HepG2 (cell line): ENCODE results near the gene KLHDC8B. TPM values are rescaled to one million over a fixed set of nuclear protein-coding genes. Genes with fewer than 3 reads are reported as not detected.

Source experiments
- ATAC-seq: fragments of 200-7000 bp; cut with Tn5 transposase; 3 replicates; pipeline ENCODE4 v1.9.1; 2020; ENCODE audit warnings: mild to moderate bottlenecking, moderate library complexity
- BruUV-seq: library from RNA; stranded (reverse); fragments of 400-500 nt; replicated peaks from 2 replicates; lab custom pipeline; 2021; lab: Mats Ljungman, UMichigan
- CTCF ChIA-PET: fragments of 300-600 bp; formaldehyde crosslinking; extraction: SDS; loops from one replicate; lab custom pipeline; 2021; ENCODE audit warnings: low total read pairs, inconsistent platforms, low intra/inter-chr PET ratio; lab: Yijun Ruan, JAX
- POLR2A ChIA-PET: fragments of 350-600 bp; sonication (Branson Sonifier 250); formaldehyde crosslinking; loops from one replicate; lab custom pipeline; 2020; ENCODE audit warnings: antibody characterized with exemption, inconsistent platforms; lab: Yijun Ruan, JAX
- DNase-seq: peaks from one replicate; pipeline ENCODE4 v3.0.0-alpha.2; 2015; ENCODE audit warnings: low spot score
- FAIRE-seq: peaks from 3 replicates; lab custom pipeline; 2011; peaks lifted over from hg19 to GRCh38; lab: Jason Lieb, UNC
- H2AFZ ChIP-seq: one replicate; pipeline ENCODE4 v1.6.1; 2011; ENCODE audit warnings: low read length, inconsistent platforms
- H3K27ac ChIP-seq: fragments of 300-600 bp; 3 replicates; pipeline ENCODE4 v1.8.0; 2011; ENCODE audit warnings: mixed run types, mild to moderate bottlenecking, mixed read lengths, low read length, inconsistent platforms; ENCODE audit not compliant: insufficient read depth; ENCODE audit errors: extremely low read length
- H3K27me3 ChIP-seq, 2 experiments: fragments of 200-600 bp in 1 of 2; 2 replicates in 1 of 2; 3 replicates in 1 of 2; pipeline versions ENCODE4 v1.6.0 to v1.8.0; 2011; ENCODE audit warnings: low read length in 2 of 2, mild to moderate bottlenecking in 2 of 2, moderate library complexity in 2 of 2, inconsistent platforms in 1 of 2; ENCODE audit not compliant: insufficient read depth in 2 of 2, control insufficient read depth in 1 of 2
- H3K36me3 ChIP-seq, 2 experiments: fragments of 200-600 bp in 1 of 2; replicated peaks in 1 of 2; 2 replicates in 1 of 2; 3 replicates in 1 of 2; pipeline versions ENCODE4 v1.5.1 to v1.8.0; 2011; ENCODE audit warnings: low read length in 2 of 2, inconsistent platforms in 1 of 2; ENCODE audit not compliant: insufficient read depth in 2 of 2, control insufficient read depth in 1 of 2
- H3K4me1 ChIP-seq: 2 replicates; pipeline ENCODE4 v1.5.1; 2012; ENCODE audit warnings: low read length, inconsistent platforms; ENCODE audit not compliant: insufficient read depth
- H3K4me2 ChIP-seq: 2 replicates; pipeline ENCODE4 v1.6.0; 2011; ENCODE audit warnings: low read depth, low read length, inconsistent platforms
- H3K4me3 ChIP-seq, 3 experiments: fragments of 200-600 bp in 1 of 3; sonication (generic), shearing (Covaris generic) in 1 of 3; replicated peaks in 1 of 3; 2 replicates each; pipeline ENCODE4 v1.5.1; 2011 to 2016; ENCODE audit warnings: low read length in 3 of 3, inconsistent platforms in 2 of 3, low read depth in 2 of 3, mild to moderate bottlenecking in 2 of 3, control low read depth in 1 of 3, mixed read lengths in 1 of 3; ENCODE audit not compliant: insufficient read depth in 1 of 3
- H3K79me2 ChIP-seq: one replicate; pipeline ENCODE4 v1.6.1; 2011; ENCODE audit warnings: low read length, inconsistent platforms; ENCODE audit not compliant: insufficient read depth
- H3K9ac ChIP-seq: 2 replicates; pipeline ENCODE4 v1.6.0; 2011; ENCODE audit warnings: mild to moderate bottlenecking, low read depth, low read length, inconsistent platforms; ENCODE audit not compliant: insufficient read depth
- H3K9me3 ChIP-seq: 2 replicates; pipeline ENCODE4 v1.5.1; 2012; ENCODE audit warnings: mild to moderate bottlenecking, low read length
- H4K20me1 ChIP-seq: 2 replicates; pipeline ENCODE4 v1.6.0; 2011; ENCODE audit warnings: inconsistent platforms, mild to moderate bottlenecking, low read length, moderate library complexity; ENCODE audit not compliant: insufficient read depth
- HMGA1 ChIP-seq: sonication (generic); formaldehyde crosslinking; conservative IDR thresholded peaks from 2 replicates; pipeline ENCODE4 v1.4.0; 2020; ENCODE audit warnings: missing genetic modification reagents
- IKZF1 ChIP-seq: fragments of 450-650 bp; IDR thresholded peaks from 2 replicates; pipeline ENCODE4 v1.7.1; 2016
- MAFG ChIP-seq: sonication (generic); formaldehyde crosslinking; IDR thresholded peaks from 2 replicates; pipeline ENCODE4 v1.5.1; 2020; ENCODE audit warnings: mild to moderate bottlenecking, missing genetic modification reagents
- NAIF1 ChIP-seq: sonication (generic); formaldehyde crosslinking; IDR thresholded peaks from 2 replicates; pipeline ENCODE4 v1.5.0; 2020; ENCODE audit warnings: mild to moderate bottlenecking, missing genetic modification reagents, borderline replicate concordance
- NFYC ChIP-seq: IDR thresholded peaks from 2 replicates; pipeline ENCODE4 v1.6.1; 2016; ENCODE audit warnings: missing genetic modification reagents, missing compliant biosample characterization
- PAF1 ChIP-seq: IDR thresholded peaks from 2 replicates; pipeline ENCODE4 v1.6.1; 2016; ENCODE audit warnings: missing genetic modification reagents, missing compliant biosample characterization
- SMAD1 ChIP-seq: sonication (generic); formaldehyde crosslinking; IDR thresholded peaks from 2 replicates; pipeline ENCODE4 v1.4.0; 2020; ENCODE audit warnings: missing genetic modification reagents, low read depth, mild to moderate bottlenecking, borderline replicate concordance
- SMARCE1 ChIP-seq: fragments of 450-650 bp; IDR thresholded peaks from 2 replicates; pipeline ENCODE4 v1.6.1; 2017; ENCODE audit warnings: borderline replicate concordance
- SMC3 ChIP-seq: IDR thresholded peaks from 2 replicates; pipeline ENCODE4 v1.6.1; 2011; ENCODE audit warnings: low read length, improper control_type of control experiment
- THRA ChIP-seq: sonication (generic); formaldehyde crosslinking; IDR thresholded peaks from 2 replicates; pipeline ENCODE4 v1.4.0; 2020; ENCODE audit warnings: missing genetic modification reagents, borderline replicate concordance
- TIGD3 ChIP-seq: sonication (generic); formaldehyde crosslinking; IDR thresholded peaks from 2 replicates; pipeline ENCODE4 v1.5.1; 2020; ENCODE audit warnings: mild to moderate bottlenecking, missing genetic modification reagents, borderline replicate concordance
- U2AF1 ChIP-seq: fragments of 200-400 bp; formaldehyde crosslinking; optimal IDR thresholded peaks from 2 replicates; pipeline ENCODE3; 2017; ENCODE audit warnings: mild to moderate bottlenecking, low read depth, low read length
- ZEB1 ChIP-seq: IDR thresholded peaks from 2 replicates; pipeline ENCODE4 v1.6.1; 2012; ENCODE audit warnings: mild to moderate bottlenecking, low read depth, inconsistent platforms; ENCODE audit not compliant: insufficient replicate concordance
- ZNF235 ChIP-seq: sonication (generic); formaldehyde crosslinking; IDR thresholded peaks from 2 replicates; pipeline ENCODE4 v1.8.1; 2023; ENCODE audit warnings: mild to moderate bottlenecking, missing genetic modification reagents, borderline replicate concordance
- ZNF337 ChIP-seq: sonication (generic); formaldehyde crosslinking; IDR thresholded peaks from 2 replicates; pipeline ENCODE4 v1.5.1; 2020; ENCODE audit warnings: missing genetic modification reagents, low read depth, mild to moderate bottlenecking, borderline replicate concordance
- ZNF597 ChIP-seq: sonication (generic); formaldehyde crosslinking; IDR thresholded peaks from 2 replicates; pipeline ENCODE4 v1.5.0; 2020; ENCODE audit warnings: missing genetic modification reagents
- WGBS: methylation state at CpG from one replicate; pipeline ENCODE4 v1.1.6; 2017; ENCODE audit warnings: low lambda C conversion rate; 5-methylcytosine and 5-hydroxymethylcytosine counted together
- in situ Hi-C: cut with HindIII; loops from 2 replicates; pipeline ENCODE4 v1.10.0; 2017; ENCODE audit warnings: low pct_unique_long_range_greater_than_20kb; ENCODE audit not compliant: extremely low pct_ligation_motif_present
- intact Hi-C: fragments of 100-400 bp; cut with micrococcal nuclease; formaldehyde crosslinking; loops from one replicate; pipeline ENCODE4 v1.10.0; 2022; ENCODE audit not compliant: unreplicated experiment
- polyA plus RNA-seq, 8 experiments: library from polyadenylated mRNA; depleted of rRNA in 3 of 8; stranded (reverse) in 7 of 8; unstranded in 1 of 8; fragments of >200 nt; fragmentation: Illumina TruSeq in 4 of 8; extraction: Trizol in 4 of 8; gene quantifications; 2 replicates each; pipeline versions ENCODE4 v1.2.1 to v1.2.3, GENCODE V29; 2011 to 2016; ENCODE audit warnings: low read depth in 4 of 8, missing spikeins in 1 of 8, mixed read lengths in 1 of 8; ENCODE audit not compliant: insufficient read depth in 1 of 8
- total RNA-seq, 5 experiments: library from RNA; depleted of rRNA; stranded (reverse); fragments of >200 nt; fragmentation: Illumina TruSeq; extraction: Trizol; gene quantifications; 2 replicates each; pipeline ENCODE4 v1.2.3, GENCODE V29; 2016; ENCODE audit warnings: low read depth in 1 of 5

KLHDC8B gene
- total and polyA plus RNA-seq, 2 of the 13 experiments (the other 11 are each of a cell fraction or from before 2014, with no cell fraction given) = 17.2 to 17.8 TPM

- Histone ChIP-seq H3K9ac (no peak overlapping the region), H3K36me3 (peaks cover 5 to 15% of the 10 kb centered on the region in 2 experiments; a peak in 2 of 5 replicates), H3K79me2 (peaks cover 15% of the 10 kb centered on the region), H3K4me1 (peaks cover 34% of the 10 kb centered on the region), H3K4me2 (peak overlapping the region; percentile 97), H4K20me1 (no peaks in the 10 kb centered on the region), H2AFZ (no peak overlapping the region), H3K27ac (no peak overlapping the region), H3K4me3 (no peak overlapping the region), H3K27me3 (no peaks in the 10 kb centered on the region), H3K9me3 (no peaks in the 10 kb centered on the region)
- ChIA-PET POLR2A (interaction anchor here (2.9 to 8.5 kb wide), 3 partner anchors 10 to 209 kb away, joined by 12 to 110 read pairs (median 70); partner anchors contain the start of genes QRICH1, USP19 and USP4), CTCF (no interaction called here)
- ATAC-seq (no peak), DNase-seq (no peak), FAIRE-seq (no peak)
- WGBS = 100% methylated on average over 7 of the region's 12 CpGs
- no TSS peak for BruUV-seq
- intact Hi-C loops = loop anchor here (5.0 kb wide), 1 partner anchor 39 kb away; the partner anchor contains the start of gene QRICH1
- TF ChIP-seq ZNF235 (CRISPR knock-in tag) (no peak), U2AF1 (no peak), ZEB1 (no peak), SMC3 (no peak), SMAD1 (CRISPR knock-in tag) (no peak), HMGA1 (CRISPR knock-in tag) (no peak), SMARCE1 (no peak)
- in situ Hi-C loops = no loop called here
Measured at GRCh38 chr3:49131040-49131439, 40.4 kb upstream of the KLHDC8B start.

- no peak for FAIRE-seq
- Histone ChIP-seq H3K79me2 (peaks cover 15% of the 10 kb centered on the region), H3K9ac (peak overlapping the region; percentile 75), H2AFZ (no peak overlapping the region)
- ChIA-PET CTCF (no interaction called here), POLR2A (interaction anchor here (1.3 to 8.5 kb wide), 8 partner anchors 8 to 208 kb away, joined by 4 to 110 read pairs (median 9); partner anchors contain the start of genes IMPDH2, QRICH1, USP19 and USP4)
- WGBS = 100% methylated on average over 3 of the region's 6 CpGs
- in situ Hi-C loops (no loop called here), intact Hi-C loops (loop anchor here (5.0 kb wide), 1 partner anchor 39 kb away; the partner anchor contains the start of gene QRICH1)
- DNase-seq = no peak
- TF ChIP-seq NFYC (CRISPR knock-in tag) (no peak), PAF1 (CRISPR knock-in tag) (no peak), ZNF597 (CRISPR knock-in tag) (no peak), MAFG (no peak), NAIF1 (CRISPR knock-in tag) (no peak), THRA (CRISPR knock-in tag) (no peak), TIGD3 (CRISPR knock-in tag) (no peak), ZNF337 (no peak), IKZF1 (no peak)
- TF ChIP-seq, all 625 proteins: peak for 0
- no peaks in the 10 kb centered on the region for H4K20me1 ChIP-seq
- ATAC-seq = no peak
- H3K4me3 ChIP-seq = peak overlapping the region; percentile 72 to 78 (median 77); a peak in 5 of 6 replicates
- no peaks in the 10 kb centered on the region for H3K27me3 ChIP-seq
- peaks cover 5 to 10% of the 10 kb centered on the region in 2 experiments; a peak in 2 of 5 replicates for H3K36me3 ChIP-seq
- BruUV-seq = no TSS peak
- no peaks in the 10 kb centered on the region for H3K9me3 ChIP-seq
- H3K4me2 ChIP-seq = peak overlapping the region; percentile 97
- H3K4me1 ChIP-seq = peaks cover 39% of the 10 kb centered on the region
- H3K27ac ChIP-seq = peak overlapping the region; percentile 80
Measured at GRCh38 chr3:49131576-49131975, 39.8 kb upstream of the KLHDC8B start.
